NK-92 (cell line): ENCODE measurements around the gene BCKDHA.
"Not testable (repeated sequence)": the region's sequence is repeated elsewhere in the genome, so short reads cannot be mapped to it uniquely, and the experiment has no call there.

Experiments used
- DNase-seq: peaks from one replicate; lab custom pipeline; 2025; ENCODE audit not compliant: unreplicated experiment; lab: John Stamatoyannopoulos, UW

Gene BCKDHA

DNA sequence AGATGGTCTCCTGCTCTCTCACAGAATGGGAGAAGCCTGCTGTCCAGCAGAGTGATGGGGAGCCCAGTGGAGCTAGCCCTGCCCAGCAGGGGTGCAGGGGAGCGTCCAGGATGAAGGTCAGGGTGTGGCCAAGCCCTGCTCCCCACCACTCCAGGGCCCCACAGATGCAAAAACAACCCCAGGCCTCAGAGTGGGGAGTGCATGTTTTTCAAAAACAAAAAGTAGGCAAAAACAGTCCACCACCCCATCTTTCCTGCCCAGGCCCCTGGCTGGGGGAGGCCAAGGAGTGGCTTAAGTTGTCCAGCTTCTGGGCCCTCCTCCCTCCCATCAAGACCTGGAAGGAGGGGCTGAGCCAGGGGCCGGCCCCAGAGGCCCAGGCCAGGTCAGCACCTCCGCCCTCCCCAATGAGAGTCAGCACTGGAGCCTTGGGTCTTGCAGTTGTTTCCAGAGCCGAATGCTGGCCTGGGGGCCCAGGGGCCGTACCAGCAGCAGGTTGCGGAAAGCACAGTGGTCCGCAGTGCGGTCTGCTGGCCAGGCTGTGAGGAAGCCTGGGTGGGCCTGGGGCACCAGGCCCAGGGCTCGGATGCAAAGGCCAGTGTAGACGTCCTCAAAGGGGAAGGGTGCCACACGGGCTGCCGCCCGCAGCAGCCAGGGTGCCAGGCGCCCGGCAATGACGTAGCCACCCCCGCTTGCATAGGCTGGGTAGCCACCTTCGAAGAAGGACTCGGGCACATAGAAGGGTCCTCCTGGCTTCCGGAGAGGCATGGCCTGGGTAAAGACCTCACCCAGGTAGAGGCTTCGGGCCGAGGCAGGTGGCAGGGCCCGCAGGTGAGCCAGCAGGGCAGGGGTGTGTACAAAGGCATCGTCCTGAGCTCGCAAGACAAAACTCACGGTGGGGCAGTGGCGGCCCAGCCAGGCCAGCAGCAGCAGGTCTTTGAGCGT is 27.8 kb downstream of the BCKDHA start:
- DNase-seq, result no peak

DNA sequence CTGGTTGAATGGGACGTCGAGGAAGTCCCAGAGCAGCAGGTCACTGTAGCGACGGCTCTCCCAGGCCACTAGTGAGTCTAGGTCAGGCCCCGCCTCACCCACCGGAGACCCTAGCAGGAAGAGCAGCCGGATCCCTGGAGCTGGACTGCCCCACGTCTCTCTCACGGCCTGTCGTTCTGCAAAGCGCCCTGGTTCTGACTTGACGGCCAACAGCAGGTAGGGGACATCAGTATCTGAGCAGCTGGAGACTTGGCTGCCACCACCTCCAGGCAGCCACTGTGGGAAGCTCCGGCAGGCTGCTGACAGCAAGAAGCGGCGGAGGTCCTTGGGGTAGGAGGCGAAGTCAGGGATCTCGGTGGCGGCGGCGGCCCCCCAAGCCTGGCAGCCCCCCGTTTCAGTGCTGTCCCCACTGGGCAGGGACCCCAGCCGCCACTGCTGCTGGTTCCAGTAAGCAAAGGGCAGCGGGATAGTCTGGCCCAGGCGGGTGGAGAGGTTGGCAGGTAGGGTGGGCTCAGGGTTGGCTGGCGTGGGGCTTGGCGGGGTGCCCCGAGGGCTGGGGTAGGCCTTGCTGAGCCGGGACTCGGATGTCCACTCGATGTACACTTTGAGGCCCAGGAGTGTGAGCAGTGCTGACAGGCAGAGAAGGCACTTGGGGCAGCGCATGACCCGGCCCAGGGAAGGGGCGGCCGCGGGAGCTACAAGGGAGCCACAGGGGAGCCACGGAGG is 28.7 kb downstream of the BCKDHA start:
- no peak for DNase-seq

DNA sequence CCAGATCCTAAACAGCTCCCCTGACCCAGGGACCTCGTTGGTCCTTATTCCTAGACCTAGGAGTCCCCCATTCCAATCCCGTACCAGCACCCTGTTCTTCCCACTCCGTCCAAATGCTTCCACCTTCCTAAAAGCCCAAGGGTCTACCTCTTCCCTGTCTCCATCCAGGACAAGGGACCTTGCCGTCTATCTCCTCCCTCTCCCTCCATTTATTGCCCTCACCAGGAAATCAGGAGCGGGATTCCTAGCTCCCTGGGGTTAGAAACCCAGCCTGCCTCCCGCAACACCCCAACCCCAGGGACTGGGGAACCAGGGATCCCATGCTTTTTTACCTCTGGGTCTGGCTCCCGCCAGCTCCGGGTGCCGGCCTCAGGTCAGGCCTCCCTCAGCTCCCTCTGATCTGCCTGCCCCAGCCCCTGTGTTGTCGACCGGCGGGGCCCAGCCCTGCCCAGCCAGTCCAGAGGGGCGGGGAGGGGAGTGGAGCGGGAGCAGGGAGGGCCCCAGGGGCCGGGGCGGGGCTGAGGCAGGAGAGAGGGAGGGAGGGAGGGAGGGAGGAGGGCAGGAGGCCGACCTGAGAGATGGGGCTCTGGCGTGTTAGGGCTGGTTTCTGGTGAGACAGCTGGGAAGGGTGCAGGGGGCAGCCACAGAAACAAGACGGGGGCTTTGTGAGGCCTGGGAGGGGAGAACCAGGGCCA is 29.5 kb downstream of the BCKDHA start, which contains the start of gene B3GNT8:
Gene B3GNT8 (minus strand): TSS at position 423 of the 695 bp plus-strand sequence. CDS start 596 bp downstream, outside the sequence.
- no peak for DNase-seq

DNA sequence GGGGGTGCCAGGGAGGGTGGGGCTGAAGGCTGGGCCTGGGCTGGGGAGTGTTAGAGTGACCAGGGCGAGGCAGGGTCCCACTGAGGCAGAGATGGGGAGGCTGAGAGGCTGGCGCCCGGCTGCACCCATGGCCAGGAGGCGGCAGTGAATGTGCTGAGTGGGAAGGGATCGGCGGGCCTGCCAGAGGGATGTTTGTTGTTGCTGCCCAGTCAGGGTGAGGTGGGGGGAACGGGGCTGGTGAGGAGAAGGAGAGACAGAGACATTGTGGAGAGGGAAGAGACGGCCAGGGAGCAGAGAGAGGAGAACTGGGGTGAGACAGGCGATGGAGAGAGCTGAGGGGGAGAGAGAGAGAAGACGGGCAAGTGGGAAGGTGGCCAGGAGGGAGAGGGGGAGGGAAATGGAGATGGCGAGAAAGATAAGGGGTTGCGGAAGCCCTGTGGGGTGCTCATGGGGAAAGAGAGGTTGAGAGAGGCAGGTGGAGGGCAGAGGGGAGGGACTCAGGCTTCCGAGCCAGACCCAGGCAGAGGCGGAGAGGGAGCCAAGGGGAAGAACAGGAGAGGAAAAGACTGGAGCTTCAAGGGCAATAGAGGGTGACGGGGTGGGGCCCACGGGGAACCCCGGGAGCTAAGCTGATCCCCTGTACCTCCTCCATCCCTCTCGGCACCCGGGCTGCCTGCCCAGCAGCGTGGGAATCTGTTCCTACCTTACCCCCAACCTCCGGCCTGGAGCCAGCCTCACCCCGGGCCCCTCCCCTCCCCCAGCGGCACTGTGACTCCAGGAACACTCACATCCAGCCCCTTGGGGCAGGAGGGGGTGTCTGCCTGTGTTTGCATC is 30.2 kb downstream of the BCKDHA start:
- no peak for DNase-seq

DNA sequence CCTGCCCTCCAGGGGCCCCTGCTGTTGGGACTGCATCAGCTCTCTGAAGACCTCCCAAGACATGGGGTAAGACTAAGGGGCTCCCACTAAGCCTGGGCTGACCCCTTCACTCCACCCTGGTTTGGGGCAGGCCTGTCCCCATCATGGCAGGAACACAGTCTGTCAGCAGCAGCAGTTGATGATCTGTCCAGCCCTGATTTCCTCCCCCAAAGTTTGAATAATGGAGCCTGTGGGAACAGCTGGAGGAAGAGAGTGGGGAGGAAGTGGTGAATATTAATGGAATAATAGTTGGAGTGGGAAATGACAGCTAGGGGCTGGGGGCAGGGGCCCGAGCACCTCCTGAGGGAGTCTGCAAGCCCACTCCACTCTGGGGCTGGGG is 30.9 kb downstream of the BCKDHA start:
- DNase-seq, result no peak

DNA sequence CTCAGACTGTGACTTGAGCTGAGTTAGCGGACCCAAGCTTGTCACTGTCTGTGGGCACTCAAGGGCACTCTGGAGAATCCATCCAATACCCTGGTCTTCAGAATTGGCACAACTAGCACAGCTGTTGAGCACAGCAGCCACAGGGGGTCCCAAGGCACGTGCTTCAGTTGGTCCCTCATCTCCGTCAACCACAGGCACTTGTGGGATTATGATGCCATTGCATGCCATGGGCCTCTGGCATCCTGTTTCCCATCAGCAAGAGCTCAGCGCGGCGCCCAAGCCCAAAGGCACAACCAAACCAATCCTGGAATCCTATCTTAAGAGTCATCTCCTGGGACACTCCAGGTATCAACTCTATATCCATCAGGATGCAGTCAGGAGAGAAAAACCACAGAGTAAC is 33.3 kb downstream of the BCKDHA start:
- no peak for DNase-seq

DNA sequence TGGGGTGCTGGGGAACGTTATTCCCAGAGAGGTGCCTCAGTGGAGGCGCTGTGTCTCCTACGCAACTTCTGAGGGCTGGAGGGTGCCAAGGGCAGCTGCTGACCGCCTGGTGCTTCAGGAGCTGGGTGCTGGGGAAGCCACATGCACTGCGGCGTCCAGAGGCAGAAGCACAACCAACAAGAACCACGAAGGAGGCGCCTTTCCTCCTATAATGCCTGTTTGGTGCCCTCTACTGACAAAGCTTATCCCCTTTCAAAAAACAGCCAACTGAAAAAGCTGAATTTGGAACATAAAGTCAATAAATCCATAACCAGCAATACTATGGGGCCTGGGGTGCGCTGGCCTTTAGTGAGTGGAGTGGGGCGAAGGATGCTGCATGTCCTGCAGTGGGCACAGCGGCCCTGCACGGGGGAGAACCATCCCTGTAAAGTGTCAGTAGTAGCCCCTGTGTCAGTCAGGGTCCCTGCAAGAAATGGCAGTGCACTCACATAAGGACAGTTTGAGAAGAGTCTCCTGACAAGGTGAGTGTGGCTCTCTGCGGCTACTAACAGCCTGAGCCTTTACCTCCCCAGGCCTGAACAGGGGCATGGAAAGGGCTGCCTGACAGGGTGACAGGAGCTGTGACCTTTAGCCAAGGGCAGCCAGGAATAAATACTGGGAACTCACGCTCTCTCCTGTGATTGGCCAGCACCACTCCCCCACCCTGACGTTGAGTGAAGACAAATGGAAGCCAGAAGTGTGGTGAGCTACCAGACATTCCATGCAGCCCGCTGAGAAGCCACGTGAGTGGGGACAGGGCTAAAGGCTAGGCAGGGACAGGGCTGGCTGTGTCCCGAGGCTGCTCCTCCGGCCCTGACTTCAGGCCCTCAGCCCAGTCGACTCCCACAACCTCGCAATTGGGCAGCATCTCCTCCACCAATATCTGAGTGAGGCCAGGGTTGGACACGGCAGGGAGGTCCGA is 34.1 kb downstream of the BCKDHA start:
- no peak for DNase-seq

DNA sequence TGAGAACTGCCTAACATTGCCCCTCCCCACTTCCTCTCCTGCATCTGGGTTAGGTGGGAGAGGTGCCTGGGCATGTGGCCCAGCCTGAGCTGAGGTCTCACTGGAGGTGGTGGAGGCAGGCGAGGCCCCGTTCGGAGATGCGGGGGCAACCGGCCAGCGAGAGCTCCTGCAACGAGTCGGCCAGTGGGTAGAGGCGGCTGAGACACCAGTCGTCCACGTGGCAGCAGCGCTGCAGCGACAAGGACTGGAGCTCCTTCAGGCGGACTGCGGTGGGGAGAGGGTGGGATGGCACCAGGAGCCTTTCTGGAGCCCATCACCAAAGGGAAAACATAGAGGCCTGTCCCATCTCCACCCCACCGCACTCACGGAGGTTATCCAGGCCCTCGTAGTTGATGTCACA is 35.6 kb downstream of the BCKDHA start:
- DNase-seq, result no peak

DNA sequence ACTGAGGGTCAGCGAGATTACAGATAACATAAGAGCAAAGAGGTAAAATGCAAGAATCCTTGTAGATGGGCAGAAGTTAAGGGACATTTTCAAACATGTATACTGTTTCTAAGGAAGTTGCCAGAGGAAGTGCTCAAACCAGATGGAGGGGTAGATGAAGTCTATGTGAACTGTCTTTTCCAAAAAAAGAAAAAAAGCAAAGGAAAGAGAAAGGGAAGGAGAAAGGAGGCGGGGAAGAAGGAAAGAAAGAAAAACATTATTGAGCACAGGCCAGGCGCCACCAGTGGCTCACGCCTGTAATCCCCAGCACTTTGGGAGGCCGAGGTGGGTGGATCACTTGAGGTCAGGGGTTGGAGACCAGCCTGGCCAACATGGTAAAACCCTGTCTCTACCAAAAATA is 36.8 kb downstream of the BCKDHA start:
- no peak for DNase-seq

DNA sequence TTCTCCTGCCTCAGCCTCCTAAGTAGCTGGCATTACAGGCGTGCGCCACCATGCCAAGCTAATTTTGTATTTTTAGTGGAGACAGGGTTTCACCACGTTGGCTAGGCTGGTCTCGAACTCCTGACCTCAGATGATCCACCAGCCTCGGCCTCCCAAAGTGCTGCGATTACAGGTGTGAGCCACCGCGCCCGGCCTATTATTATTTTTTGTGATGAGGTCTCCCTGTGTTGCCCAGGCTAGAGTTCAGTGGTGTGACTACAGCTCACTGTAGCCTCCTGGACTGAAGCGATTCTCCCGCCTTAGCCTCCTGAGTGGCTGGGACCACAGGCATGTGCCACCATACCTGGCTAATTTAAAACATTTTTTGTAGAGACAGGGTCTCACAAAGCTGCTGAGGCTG is 37.8 kb downstream of the BCKDHA start:
- not testable (repeated sequence) for DNase-seq

DNA sequence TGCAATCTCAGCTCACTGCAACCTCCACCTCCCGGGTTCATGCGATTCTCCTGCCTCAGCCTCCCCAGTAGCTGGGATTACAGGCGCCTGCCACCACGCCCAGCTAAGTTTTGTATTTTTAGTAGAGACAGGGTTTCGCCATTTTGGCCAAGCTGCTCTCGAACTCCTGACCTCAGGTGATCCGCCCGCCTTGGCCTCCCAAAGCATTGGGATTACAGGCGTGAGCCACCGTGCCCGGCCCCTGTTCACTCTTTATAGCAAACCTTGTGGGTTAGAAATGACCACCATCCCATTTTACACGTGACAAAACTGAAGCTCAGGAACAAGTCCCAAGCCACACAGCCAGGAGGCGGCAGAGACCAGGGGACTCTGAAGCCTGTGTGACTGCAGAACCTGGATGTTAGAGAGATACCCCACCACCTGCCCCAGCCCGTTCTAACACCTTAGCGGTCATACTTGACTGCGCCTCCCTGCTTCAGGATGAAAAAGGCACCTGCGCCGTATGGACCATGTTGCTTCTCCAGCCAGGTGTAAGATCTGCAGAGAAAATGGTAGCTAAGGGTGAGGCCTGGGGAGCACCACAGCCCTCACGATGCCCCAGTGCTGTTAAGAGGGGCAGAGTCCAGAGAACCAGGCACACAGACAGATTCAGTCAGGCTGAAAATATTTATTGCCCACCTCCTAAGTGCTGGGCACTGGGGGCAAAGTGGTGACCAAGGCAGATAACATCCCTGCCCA is 38.5 kb downstream of the BCKDHA start:
- DNase-seq, result no peak

DNA sequence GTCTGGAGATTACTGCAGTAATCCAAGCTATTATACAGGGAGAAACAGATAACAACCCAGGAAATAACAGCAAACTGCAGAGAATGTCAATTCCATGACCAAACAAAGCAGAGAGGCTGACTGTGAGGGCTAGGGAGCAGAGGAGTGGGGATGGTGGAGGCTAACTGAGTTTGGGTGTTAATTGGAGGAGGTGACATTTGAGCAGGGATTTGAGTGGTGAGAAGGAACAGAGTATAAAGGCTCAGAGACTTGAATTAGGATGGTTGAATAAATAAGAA is 39.0 kb downstream of the BCKDHA start:
- no peak for DNase-seq

DNA sequence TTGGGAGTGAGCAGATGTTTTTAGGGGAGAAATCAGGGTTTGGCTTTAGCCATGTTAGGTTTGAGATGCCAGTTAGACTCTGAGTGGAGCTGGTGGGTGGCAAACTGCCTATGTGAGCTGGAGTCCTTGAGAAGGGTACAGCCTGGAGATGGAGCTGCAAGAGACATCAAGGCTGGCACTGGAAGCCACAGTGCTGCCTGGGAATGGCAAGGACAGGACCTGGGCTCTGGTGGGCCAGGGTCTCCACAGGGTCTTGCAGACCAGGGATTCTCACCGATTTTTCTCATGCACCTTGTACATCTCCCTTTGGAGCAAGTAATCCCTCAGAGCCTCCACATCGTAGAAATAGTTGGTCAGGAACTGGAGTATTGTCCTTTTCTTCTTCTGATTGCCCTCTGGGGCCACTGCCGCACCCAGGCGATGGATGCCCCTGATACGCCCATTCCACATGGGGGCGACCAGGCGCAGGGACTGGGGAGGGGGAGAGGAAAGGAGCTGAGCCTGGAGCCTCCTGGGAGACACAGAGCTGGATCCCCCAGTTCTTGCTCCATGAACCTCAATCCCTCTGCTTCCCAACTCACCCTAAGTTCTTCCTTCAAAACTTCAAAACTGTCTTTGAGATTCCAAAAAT is 40.4 kb downstream of the BCKDHA start:
- DNase-seq, result no peak

DNA sequence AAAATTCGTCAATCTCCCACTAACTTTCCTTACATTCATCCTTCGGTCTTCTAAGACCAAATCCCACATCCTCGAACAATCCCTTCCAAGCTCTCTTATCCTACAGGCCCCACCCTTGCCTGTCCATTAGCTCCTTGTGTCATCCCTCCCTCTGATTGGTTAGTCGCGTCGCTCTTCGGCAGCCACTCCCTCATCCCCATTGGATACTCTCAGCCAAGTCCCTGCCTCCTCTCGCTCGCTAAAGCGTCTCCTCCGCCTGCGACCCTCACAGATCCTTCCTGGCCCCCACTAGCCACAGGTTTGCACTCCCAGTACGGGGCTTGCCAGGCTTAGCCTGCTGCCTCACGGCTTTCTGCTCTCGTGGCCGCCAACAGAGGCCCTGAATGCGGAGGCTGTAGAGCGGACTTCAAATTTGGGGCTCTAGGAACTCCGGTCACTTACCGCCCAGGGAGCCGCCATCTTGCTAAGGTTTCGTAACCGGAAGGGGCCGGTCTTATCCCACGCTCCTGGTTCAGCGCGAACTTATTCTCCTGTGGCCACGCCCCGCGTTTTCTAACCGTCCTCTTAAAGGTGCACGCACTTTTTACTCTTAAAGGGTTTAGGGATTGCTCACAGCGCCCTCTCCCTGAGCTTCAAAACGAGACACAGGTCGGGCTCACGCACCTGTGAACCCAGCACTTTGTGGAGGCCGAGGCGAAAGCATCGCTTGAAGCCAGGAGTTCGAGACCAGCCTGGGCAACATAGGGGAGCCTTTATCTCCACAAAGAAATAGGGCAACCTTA is 42.0 kb downstream of the BCKDHA start, which contains the start of gene DMAC2:
Gene DMAC2 (minus strand): TSS at position 472 of the 782 bp plus-strand sequence. CDS start 13 bp downstream, at position 459.
- DNase-seq, result peak; percentile 51

DNA sequence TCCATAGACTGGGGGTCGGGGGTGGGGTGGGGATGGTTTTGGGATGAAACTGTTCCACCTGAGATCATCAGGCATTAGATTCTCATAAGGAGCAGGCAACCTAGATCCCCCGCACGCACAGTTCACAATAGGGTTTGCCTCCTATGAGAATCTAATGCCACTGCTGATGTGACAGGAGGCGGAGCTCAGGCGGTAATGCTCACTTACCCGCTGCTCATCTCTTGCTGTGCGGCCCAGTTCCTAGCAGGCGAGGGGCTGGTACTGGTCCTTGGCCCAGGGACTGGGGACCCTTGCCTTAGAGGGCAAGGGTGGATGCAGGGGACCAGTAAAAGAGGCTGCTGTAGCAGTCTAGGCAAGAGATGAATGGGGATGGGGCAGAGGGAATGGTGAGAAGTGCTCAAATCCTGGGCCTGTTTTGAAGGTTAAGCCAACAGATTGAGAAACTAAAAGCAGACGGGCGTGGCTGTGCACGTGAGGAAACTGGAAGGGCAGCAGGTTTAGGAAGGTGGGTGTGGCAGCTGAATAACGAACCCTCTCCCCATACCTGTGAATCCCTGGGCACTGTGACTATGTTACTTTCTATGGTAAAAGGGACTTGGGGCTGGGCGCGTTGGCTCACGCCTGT is 43.8 kb downstream of the BCKDHA start:
- no peak for DNase-seq

DNA sequence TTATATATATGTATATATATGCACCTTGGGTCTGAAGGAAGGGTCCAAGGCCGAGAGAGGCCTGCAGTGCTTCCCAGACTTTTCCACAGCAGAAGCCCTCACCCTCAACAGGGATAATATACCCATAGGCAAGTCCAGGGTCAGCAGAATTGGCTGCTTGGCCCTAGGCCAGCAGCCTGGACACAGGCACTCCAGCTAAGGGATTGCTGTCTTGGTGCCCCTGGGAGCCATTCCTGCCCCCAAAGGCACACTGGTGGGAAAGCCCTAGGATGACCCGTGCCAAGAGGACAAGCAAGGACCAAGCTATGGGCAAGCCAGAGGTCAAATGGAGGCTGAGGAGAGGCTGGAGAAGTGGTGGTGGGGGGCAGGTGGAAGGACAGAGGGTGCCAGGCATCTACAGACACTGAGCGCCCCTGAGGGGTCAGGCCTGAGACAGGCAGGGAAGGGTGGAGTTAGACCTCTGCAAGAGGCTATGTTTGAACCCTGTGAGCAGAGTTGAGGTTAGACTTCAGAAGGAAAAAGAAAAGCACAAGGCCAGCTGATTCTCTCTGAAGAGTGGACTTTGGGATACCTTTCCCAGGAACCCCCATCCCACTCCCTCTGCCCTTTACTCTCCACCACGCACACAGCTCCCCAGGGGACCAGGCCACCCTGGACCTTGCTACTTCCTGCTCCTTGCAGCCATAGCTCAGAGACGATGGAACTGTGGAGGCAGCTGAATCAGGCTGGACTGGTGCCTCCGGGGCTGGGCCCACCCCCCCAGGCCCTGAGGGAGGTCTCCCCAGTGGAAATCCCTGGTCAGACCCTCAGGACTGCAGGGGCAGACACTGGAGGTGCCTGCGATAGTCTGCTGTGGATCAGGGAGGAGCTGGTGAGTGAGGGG is 45.1 kb downstream of the BCKDHA start, which contains the start of gene ERICH4:
Gene ERICH4 (plus strand): TSS at position 684 of the 883 bp plus-strand sequence. CDS start 14 bp downstream, at position 698.
- DNase-seq, result no peak
